SK-N-MC (cell line): ENCODE measurements around the gene GPR171.
"Not testable (repeated sequence)": the region's sequence is repeated elsewhere in the genome, so short reads cannot be mapped to it uniquely, and the experiment has no call there.

Experiments used
- EZH2 ChIP-seq: fragments of 200-600 bp; sonication (generic); IDR thresholded peaks from one replicate; pipeline ENCODE4 v1.6.1; 2017; ENCODE audit warnings: antibody characterized with exemption
- FOXP2 ChIP-seq: optimal IDR thresholded peaks from 2 replicates; pipeline ENCODE3; 2011; ENCODE audit warnings: mild to moderate bottlenecking, moderate library complexity; ENCODE audit not compliant: insufficient read depth; ENCODE audit errors: extremely low read length, control extremely low read depth
- POLR2AphosphoS5 ChIP-seq: IDR thresholded peaks from 2 replicates; pipeline ENCODE4 v1.6.1; 2012; ENCODE audit warnings: mild to moderate bottlenecking, low read depth, low read length, borderline replicate concordance

DNA sequence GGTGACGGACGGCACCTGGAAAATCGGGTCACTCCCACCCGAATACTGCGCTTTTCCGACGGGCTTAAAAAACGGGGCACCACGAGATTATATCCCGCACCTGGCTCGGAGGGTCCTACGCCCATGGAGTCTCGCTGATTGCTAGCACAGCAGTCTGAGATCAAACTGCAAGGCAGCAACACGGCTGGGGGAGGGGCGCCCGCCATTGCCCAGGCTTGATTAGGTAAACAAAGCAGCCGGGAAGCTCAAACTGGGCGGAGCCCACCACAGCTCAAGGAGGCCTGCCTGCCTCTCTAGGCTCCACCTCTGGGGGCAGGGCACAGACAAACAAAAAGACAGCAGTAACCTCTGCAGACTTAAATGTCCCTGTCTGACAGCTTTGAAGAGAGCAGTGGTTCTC lies 39.0 kb upstream of the GPR171 start:
- not testable (repeated sequence) for TF ChIP-seq EZH2, POLR2AphosphoS5, FOXP2
